GM13977 (cell line): ENCODE data around the gene DTX3.

Source experiments
- DNase-seq: peaks from one replicate; pipeline ENCODE4 v3.0.0; 2012; ENCODE audit warnings: low spot score
- in situ Hi-C: fragments of 300-500 bp; cut with MboI; formaldehyde crosslinking; loops from one replicate; pipeline ENCODE4 v1.12.0; 2022; ENCODE audit warnings: low sequenced_read_pairs, low pct_unique_long_range_greater_than_20kb, mixed read lengths, inconsistent platforms; ENCODE audit not compliant: unreplicated experiment
- TF ChIP-seq, protein P1 (sequence below): IDR thresholded peaks from 2 replicates; pipeline ENCODE4 v1.5.1; 2012; ENCODE audit warnings: mild to moderate bottlenecking, control low read depth; ENCODE audit not compliant: insufficient read depth; ENCODE audit errors: extremely low read depth, missing control alignments

The DTX3 gene

DNA sequence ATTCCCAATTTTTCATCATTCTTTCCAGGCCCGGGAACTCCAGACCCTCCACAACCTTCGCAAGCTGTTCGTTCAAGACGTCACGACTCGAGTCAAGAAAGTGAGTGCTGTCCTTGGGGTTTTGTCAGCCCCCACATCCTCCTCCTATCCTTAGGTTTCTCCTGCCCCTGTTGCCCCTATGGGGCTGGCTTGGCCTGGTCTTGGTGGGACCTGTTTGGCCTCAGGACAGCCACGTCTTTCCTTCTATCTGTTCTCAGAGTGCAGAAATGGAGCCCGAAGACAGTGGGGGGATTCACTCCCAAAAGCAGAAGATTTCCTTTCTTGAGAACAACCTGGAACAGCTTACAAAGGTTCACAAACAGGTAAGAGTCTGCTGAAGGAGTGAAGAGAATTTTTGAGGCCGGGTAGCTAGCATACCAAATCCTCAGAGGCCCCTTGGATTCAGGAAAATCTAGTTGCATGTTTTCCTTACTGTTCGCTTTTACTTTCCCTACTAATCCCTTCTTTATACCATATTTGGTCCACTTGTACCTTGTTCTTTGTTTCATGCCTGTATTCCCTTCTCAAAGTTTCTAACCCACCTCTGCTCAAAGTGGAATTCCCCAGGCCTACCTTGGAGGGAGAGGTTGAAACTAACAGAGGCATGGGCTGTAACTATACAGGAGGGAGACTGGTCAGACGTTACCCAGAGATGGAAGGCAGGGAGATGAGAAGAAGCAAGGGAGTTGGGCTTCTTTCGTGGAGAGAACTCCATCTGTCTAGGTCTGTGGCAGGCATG lies 26.5 kb upstream of the DTX3 start:
- in situ Hi-C loops = no loop called here
- TF ChIP-seq, protein P1, sequence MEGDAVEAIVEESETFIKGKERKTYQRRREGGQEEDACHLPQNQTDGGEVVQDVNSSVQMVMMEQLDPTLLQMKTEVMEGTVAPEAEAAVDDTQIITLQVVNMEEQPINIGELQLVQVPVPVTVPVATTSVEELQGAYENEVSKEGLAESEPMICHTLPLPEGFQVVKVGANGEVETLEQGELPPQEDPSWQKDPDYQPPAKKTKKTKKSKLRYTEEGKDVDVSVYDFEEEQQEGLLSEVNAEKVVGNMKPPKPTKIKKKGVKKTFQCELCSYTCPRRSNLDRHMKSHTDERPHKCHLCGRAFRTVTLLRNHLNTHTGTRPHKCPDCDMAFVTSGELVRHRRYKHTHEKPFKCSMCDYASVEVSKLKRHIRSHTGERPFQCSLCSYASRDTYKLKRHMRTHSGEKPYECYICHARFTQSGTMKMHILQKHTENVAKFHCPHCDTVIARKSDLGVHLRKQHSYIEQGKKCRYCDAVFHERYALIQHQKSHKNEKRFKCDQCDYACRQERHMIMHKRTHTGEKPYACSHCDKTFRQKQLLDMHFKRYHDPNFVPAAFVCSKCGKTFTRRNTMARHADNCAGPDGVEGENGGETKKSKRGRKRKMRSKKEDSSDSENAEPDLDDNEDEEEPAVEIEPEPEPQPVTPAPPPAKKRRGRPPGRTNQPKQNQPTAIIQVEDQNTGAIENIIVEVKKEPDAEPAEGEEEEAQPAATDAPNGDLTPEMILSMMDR = no peak

DNA sequence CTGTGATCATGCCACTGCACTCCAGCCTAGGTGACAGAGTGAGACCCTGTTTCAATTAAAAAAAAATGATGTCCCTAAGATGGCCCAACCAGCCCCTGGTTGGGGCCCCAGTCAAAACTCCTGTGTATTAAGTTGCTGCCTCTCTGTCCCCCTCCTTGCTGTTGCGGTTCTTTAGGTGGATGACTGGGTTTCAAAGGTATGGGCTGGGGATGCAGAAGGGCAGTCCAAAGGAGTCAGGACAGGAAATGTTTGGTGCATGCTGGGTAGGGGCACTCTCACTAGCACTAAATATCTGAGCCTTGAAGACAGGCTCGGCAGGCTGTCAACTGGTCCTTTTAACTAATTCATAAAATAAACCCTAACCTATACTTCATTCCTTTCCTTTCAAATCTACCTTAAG lies 25.6 kb upstream of the DTX3 start:
- TF ChIP-seq, protein P1 = no peak
- in situ Hi-C loops = no loop called here
- no peak for DNase-seq

More for the DNA sequence above, 26.5 kb upstream of the DTX3 start:
- no peak for DNase-seq

DNA sequence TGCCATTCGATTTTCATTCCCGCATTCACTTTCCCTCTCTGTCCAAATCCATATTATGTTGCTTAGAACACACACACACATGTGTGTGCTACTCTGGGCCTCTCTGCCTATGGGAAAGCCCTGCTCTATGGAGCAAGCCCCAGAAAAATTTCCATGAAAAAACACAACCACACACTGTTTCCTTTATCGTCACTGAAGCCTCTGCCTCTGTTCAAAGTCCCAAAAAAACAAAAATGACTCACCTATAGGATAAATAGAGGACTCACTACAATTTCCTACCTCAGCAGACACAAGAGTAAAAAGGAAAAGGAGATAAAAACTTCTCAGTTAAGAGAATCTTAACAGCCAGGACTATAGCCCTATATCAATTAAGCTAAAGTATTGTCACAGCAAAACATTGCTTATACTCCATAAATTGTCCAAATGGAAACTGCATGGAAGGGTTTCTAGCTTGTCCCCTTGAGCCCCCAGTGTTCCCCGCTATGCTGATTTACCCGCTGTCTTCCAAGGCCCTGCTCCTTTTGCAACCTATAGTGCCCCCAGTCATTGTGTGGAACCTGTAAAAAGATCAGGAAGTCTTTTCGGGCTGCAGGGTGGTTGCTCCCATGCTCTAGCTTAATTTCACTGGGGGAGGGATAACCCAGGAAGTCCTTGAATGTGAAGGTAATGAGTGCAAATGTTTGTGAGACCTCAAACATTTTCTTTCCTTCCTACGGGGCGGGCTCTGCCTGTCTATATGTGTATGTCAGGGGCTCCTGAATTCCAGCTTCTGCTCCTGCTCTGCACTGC lies 24.8 kb upstream of the DTX3 start:
- DNase-seq = no peak
- TF ChIP-seq, protein P1 = no peak
- in situ Hi-C loops = no loop called here

DNA sequence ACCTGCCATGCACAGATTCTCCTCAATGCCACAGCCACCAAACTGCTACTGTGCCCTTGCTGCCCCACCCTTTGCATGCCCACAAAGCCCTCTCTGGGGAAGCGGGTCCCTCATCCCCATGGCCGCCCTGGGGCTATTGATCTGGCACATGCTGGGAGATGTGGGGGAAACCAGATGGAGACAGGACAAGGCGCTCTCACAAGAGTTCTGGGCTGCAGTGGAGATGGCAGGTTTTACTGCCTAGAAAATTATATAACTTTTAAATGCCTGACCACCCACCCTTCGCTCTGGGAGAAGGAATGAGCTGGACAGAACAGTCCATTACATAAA lies 24.2 kb upstream of the DTX3 start:
- DNase-seq = no peak
- TF ChIP-seq, protein P1 = no peak
- in situ Hi-C loops = no loop called here

DNA sequence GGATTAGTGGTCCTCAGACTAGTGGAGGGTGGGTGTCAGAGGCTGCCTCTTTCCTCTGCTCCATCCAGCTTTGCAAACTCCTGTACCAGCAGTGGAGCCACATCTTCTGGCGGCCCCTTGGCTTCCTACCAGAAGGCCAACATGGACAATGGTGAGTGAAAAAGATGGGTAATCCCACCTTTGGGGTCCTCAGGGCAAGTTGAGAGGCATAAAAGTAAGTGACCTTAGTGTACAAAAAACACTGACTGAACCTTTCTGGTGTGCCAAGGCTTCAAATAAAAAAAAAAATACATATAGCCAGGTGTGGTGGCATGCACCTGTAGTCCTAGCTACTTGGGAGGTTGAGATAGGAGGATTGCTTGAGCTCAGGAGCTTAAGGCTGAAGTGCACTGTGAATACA lies 22.8 kb upstream of the DTX3 start:
- TF ChIP-seq, protein P1 = no peak
- no peak for DNase-seq
- in situ Hi-C loops = no loop called here

DNA sequence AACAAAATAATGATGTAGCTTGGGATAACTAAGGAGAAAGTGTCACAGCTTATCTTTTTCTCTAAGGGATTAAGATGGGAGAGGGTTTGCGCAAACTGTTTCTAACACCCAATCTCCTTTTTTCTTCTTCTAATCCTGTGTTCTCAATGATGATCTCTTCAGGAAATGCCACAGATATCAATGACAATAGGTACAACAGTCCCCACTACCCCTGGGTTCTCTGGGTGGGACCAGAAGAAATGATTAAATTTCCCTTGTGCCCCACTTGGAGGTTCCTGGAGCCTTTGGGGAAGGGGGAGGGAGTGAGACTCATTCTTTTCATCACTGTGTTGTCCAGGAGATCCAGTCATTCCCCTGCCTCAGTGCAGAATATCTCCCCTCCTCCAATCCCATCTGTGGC lies 22.2 kb upstream of the DTX3 start:
- in situ Hi-C loops = no loop called here
- TF ChIP-seq, protein P1 = no peak
- no peak for DNase-seq
